Measurements from ENCODE around the gene LYG1. TPM values are rescaled to one million over a fixed set of nuclear protein-coding genes. Genes with fewer than 3 reads are reported as not detected.

LYG1 gene
- total and polyA plus RNA-seq, 4 experiments from 2014 or later = 0.52 to 3.3 (median 2.5) TPM; not detected in 1

DNA sequence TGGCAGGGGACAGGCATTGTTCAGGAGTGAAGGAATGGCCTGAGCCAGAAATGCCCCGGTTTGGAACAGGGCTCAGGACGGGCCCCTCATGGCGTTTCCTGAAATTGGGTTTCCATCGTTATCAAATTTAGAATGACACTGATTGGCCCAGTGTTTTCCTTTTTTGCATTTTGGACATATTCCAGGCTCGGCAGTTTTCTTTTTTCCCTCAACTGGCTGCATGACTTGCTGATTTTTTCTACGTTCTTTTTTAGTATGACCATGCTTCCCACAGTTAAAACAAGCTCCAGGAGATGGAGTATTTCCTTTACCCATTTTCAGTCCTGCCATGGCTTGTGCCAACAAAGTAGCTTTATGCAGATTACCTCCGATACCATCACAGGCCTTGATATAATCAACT is 25.1 kb downstream of the LYG1 start:
- Histone ChIP-seq H3K9me3 (ENCODE audit: control insufficient read depth in 1 of 2, low read length in 2 of 2) (no peaks in the 10 kb centered on the region), H3K27me3 (ENCODE audit: insufficient read depth, low read length) (no peaks in the 10 kb centered on the region), H3K36me3 (ENCODE audit: insufficient read depth, low read length) (no peaks in the 10 kb centered on the region), H3K4me1 (ENCODE audit: insufficient read depth, low read length) (no peaks in the 10 kb centered on the region), H3K4me3 (ENCODE audit: low read length in 2 of 2) (no peak overlapping the region), H3K27ac (ENCODE audit: low read depth, low read length) (no peak overlapping the region)
- intact Hi-C loops (cut with micrococcal nuclease) = no loop called here
- no peak for DNase-seq
- ChIA-PET POLR2A (ENCODE audit: partially characterized antibody) (no interaction called here), CTCF (ENCODE audit: partially characterized antibody) (no interaction called here)
- H3K4me1 Mint-ChIP-seq = no peaks in the 10 kb centered on the region
- no peak overlapping the region for H3K4me3 Mint-ChIP-seq
- H3K27ac Mint-ChIP-seq = no peak overlapping the region
- peaks cover 0 to 30% (median 20%) of the 10 kb centered on the region in 8 donors for H3K9me3 Mint-ChIP-seq
- H3K27me3 Mint-ChIP-seq = peaks cover 0 to 1% of the 10 kb centered on the region in 2 donors
- H3K36me3 Mint-ChIP-seq = peaks cover 25 to 36% of the 10 kb centered on the region in 2 donors

DNA sequence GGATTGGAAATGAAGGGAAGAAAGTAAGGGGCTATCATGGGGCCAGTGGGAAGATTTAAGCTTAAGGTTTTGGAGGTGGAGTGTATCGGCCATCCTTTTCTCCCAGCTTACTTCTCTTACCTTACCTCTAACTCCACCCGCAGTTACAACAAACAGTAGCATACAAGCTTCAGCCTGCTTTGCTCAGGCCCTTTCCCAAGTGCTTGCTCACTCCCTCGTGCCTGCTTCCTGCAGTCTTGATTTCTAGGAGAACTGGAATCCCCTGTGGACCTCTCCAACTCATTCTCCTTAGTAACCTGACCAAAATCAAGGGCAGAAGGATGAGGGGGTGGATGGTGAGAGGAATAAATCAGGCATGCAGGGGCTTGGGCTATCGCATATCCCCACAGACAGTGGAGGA is 39.8 kb downstream of the LYG1 start:
- CTCF ChIA-PET (ENCODE audit: partially characterized antibody) = no interaction called here
- H3K4me1 Mint-ChIP-seq = no peaks in the 10 kb centered on the region
- no peak overlapping the region for H3K27ac Mint-ChIP-seq
- H3K9me3 Mint-ChIP-seq = no peaks in the 10 kb centered on the region
- H3K27ac ChIP-seq (ENCODE audit: low read depth, low read length) = no peak overlapping the region
- no peaks in the 10 kb centered on the region for H3K27me3 ChIP-seq (ENCODE audit: insufficient read depth, low read length)
- no peaks in the 10 kb centered on the region for H3K4me1 ChIP-seq (ENCODE audit: insufficient read depth, low read length)
- no peak overlapping the region for H3K4me3 Mint-ChIP-seq
- POLR2A ChIA-PET (ENCODE audit: partially characterized antibody) = no interaction called here
- no peak for DNase-seq
- H3K9me3 ChIP-seq (ENCODE audit: control insufficient read depth in 1 of 2, low read length in 2 of 2) = no peaks in the 10 kb centered on the region
- no peak overlapping the region for H3K4me3 ChIP-seq (ENCODE audit: low read length in 2 of 2)
- H3K36me3 ChIP-seq (ENCODE audit: insufficient read depth, low read length) = no peaks in the 10 kb centered on the region
- peaks cover 6 to 18% of the 10 kb centered on the region in 2 donors for H3K36me3 Mint-ChIP-seq
- intact Hi-C loops (cut with micrococcal nuclease) = no loop called here
- H3K27me3 Mint-ChIP-seq = no peaks in the 10 kb centered on the region

DNA sequence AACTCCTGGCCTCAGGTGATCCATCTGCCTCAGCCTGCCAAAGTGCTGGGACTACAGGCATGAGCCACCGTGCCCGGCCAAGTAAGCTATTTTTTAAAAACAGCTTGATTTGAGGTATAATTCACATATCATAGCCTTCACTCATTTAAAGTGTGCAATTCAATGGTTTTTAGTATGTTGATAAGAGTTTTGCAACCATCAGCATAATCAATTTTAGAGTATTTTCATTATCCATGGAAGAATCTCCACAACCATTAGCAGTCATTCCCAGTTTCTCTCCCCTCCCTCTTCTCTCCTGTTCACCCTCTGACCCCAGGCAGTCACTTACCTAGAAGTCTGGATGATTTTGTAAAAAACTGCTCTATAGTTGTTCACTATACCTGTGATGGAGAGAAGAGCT is 40.8 kb downstream of the LYG1 start:
- peaks cover 2 to 18% of the 10 kb centered on the region in 2 donors for H3K36me3 Mint-ChIP-seq
- Histone ChIP-seq H3K27ac (ENCODE audit: low read depth, low read length) (no peak overlapping the region), H3K4me1 (ENCODE audit: insufficient read depth, low read length) (no peaks in the 10 kb centered on the region), H3K4me3 (ENCODE audit: low read length in 2 of 2) (no peak overlapping the region), H3K27me3 (ENCODE audit: insufficient read depth, low read length) (no peaks in the 10 kb centered on the region), H3K36me3 (ENCODE audit: insufficient read depth, low read length) (no peaks in the 10 kb centered on the region), H3K9me3 (ENCODE audit: control insufficient read depth in 1 of 2, low read length in 2 of 2) (no peaks in the 10 kb centered on the region)
- H3K4me3 Mint-ChIP-seq = no peak overlapping the region
- intact Hi-C loops (cut with micrococcal nuclease) = no loop called here
- POLR2A ChIA-PET (ENCODE audit: partially characterized antibody) = no interaction called here
- no peaks in the 10 kb centered on the region for H3K4me1 Mint-ChIP-seq
- no peak overlapping the region for H3K27ac Mint-ChIP-seq
- DNase-seq = no peak
- CTCF ChIA-PET (ENCODE audit: partially characterized antibody) = no interaction called here
- no peaks in the 10 kb centered on the region for H3K9me3 Mint-ChIP-seq
- no peaks in the 10 kb centered on the region for H3K27me3 Mint-ChIP-seq

DNA sequence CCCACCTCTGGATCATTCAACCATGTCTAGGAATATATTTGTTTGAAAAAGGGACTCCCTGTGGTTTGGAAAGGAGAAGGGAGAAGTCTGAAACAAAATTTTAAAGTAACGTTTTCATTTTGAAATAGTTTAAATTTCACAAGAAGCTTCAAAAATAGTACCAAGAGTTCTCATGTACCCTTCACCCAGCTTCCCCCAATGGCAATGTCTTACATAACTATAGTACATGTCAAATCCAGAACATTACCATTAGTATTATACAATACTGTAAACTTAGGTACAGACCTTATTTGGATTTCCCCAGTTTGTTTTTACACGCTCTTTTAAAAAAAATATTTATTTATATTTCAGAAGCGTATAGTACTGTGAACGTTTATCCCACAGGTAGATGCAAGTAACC is 41.5 kb downstream of the LYG1 start:
- no peak overlapping the region for H3K27ac Mint-ChIP-seq
- DNase-seq = no peak
- no peak overlapping the region for H3K27ac ChIP-seq (ENCODE audit: low read depth, low read length)
- POLR2A ChIA-PET (ENCODE audit: partially characterized antibody) = no interaction called here
- no peaks in the 10 kb centered on the region for H3K4me1 ChIP-seq (ENCODE audit: insufficient read depth, low read length)
- no peak overlapping the region for H3K4me3 ChIP-seq (ENCODE audit: low read length in 2 of 2)
- no peaks in the 10 kb centered on the region for H3K27me3 Mint-ChIP-seq
- intact Hi-C loops (cut with micrococcal nuclease) = no loop called here
- no peak overlapping the region for H3K4me3 Mint-ChIP-seq
- no peaks in the 10 kb centered on the region for H3K4me1 Mint-ChIP-seq
- CTCF ChIA-PET (ENCODE audit: partially characterized antibody) = no interaction called here
- peaks cover 2 to 16% of the 10 kb centered on the region in 2 donors for H3K36me3 Mint-ChIP-seq
- no peaks in the 10 kb centered on the region for H3K9me3 ChIP-seq (ENCODE audit: control insufficient read depth in 1 of 2, low read length in 2 of 2)
- H3K9me3 Mint-ChIP-seq = no peaks in the 10 kb centered on the region
- no peaks in the 10 kb centered on the region for H3K36me3 ChIP-seq (ENCODE audit: insufficient read depth, low read length)
- H3K27me3 ChIP-seq (ENCODE audit: insufficient read depth, low read length) = no peaks in the 10 kb centered on the region

DNA sequence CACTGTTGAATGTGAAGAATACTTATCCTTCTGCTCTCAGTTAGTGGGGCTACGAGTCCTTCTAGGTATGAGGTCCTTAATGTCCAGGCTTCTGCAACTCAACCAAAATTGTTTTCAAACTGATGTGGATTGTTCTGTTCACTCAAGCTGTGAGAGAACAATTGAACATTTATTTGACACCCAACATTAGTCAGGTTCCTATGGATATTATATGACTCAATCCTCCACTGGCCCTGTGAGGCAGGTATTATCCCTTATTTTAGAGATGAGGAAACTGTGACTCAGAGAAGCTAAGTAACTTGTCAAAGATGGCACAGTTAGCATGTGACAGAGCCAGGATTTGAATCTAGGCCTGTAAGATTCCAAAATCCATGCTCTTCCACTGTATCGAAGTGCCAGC is 44.3 kb downstream of the LYG1 start:
- Histone ChIP-seq H3K4me3 (ENCODE audit: low read length in 2 of 2) (no peak overlapping the region), H3K36me3 (ENCODE audit: insufficient read depth, low read length) (no peaks in the 10 kb centered on the region), H3K9me3 (ENCODE audit: control insufficient read depth in 1 of 2, low read length in 2 of 2) (no peaks in the 10 kb centered on the region), H3K4me1 (ENCODE audit: insufficient read depth, low read length) (no peaks in the 10 kb centered on the region), H3K27me3 (ENCODE audit: insufficient read depth, low read length) (no peaks in the 10 kb centered on the region), H3K27ac (ENCODE audit: low read depth, low read length) (no peak overlapping the region)
- Mint-ChIP-seq H3K9me3 (peaks cover 0 to 2% (median 0%) of the 10 kb centered on the region in 8 donors), H3K36me3 (peaks cover 0 to 5% of the 10 kb centered on the region in 2 donors), H3K27me3 (no peaks in the 10 kb centered on the region), H3K27ac (no peak overlapping the region), H3K4me1 (no peaks in the 10 kb centered on the region), H3K4me3 (no peak overlapping the region)
- ChIA-PET CTCF (ENCODE audit: partially characterized antibody) (no interaction called here), POLR2A (ENCODE audit: partially characterized antibody) (no interaction called here)
- no peak for DNase-seq
- intact Hi-C loops (cut with micrococcal nuclease) = no loop called here

DNA sequence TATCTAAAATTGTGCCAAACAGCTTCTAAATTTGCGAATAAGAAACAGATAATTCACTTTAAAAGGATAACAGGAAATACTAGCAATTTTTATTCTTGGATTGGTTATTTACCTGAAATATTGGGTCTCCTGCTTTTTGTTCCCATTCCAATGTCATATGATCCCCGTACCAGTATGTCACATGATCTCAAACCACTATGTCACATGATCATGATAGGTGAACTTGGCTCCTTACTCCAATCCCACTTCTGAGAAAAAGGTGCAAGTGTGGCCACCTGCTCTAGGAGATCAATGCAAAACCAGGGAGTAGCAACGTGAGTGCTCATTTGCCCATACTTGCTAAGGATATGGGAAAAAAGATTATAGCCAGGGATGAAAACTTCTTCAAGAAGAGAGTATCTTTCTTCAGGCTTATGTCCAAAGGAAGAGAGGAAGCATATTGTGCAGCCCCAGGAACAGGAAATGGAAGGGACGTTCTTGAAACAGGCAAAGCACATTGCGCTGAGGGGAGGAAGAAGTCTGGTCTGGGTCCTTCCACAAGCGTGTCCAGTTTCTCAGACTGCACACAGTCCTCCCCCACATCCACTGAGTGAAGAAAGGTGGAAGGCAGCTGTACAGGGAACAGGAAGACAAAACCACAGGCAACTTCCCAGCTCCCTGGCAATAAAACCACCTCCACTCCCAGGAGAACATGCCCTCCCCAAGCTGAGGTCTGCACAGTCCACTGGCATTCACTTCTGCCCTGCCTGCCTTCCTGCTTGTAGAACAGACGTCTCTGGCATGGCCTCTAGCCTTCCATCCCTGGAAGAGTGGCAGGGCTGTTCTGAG is 45.3 kb downstream of the LYG1 start, which contains the start of gene LYG2:
LYG2 (minus strand) TSS at position 176 of the 828 bp plus-strand sequence. CDS start 1,406 bp downstream, outside the sequence.
- ChIA-PET CTCF (ENCODE audit: partially characterized antibody) (no interaction called here), POLR2A (ENCODE audit: partially characterized antibody) (no interaction called here)
- H3K27ac ChIP-seq (ENCODE audit: low read depth, low read length) = no peak within 1 kb of the TSS
- H3K36me3 Mint-ChIP-seq = peaks cover 0 to 5% of the 10 kb centered on the region in 2 donors
- peaks cover 0 to 2% (median 0%) of the 10 kb centered on the region in 8 donors for H3K9me3 Mint-ChIP-seq
- H3K9me3 ChIP-seq (ENCODE audit: control insufficient read depth in 1 of 2, low read length in 2 of 2) = no peaks in the 10 kb centered on the region
- no peaks in the 10 kb centered on the region for H3K27me3 ChIP-seq (ENCODE audit: insufficient read depth, low read length)
- DNase-seq = no peak
- no peaks in the 10 kb centered on the region for H3K4me1 ChIP-seq (ENCODE audit: insufficient read depth, low read length)
- no peak within 1 kb of the TSS for H3K27ac Mint-ChIP-seq
- no peaks in the 10 kb centered on the region for H3K27me3 Mint-ChIP-seq
- intact Hi-C loops (cut with micrococcal nuclease) = no loop called here
- H3K4me3 ChIP-seq (ENCODE audit: low read length in 2 of 2) = no peak within 1 kb of the TSS
- no peaks in the 10 kb centered on the region for H3K36me3 ChIP-seq (ENCODE audit: insufficient read depth, low read length)
- no peaks in the 10 kb centered on the region for H3K4me1 Mint-ChIP-seq
- H3K4me3 Mint-ChIP-seq = no peak within 1 kb of the TSS

DNA sequence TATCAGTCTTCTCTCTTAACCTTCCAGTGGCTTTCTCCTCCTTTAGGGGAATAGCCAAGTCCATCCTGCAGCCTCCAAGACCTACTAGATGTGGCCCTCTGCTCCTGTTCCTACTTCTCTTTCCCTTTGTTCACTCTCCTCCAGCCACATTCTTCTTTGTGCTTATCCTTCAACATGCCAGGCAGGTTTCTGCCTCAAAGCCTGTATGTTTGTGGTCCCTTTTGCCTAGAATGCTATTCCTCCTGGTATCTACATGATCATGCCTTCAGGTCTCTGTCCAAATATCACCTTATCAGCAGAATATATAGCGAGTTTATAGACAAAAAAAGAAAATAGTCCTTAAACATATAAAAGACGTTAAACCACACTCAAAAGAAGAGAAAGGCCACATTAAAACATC is 51.0 kb downstream of the LYG1 start:
- Mint-ChIP-seq H3K36me3 (peaks cover 8 to 18% of the 10 kb centered on the region in 2 donors), H3K4me3 (no peak overlapping the region), H3K4me1 (no peaks in the 10 kb centered on the region), H3K27ac (no peak overlapping the region), H3K9me3 (peaks cover 0 to 10% (median 4%) of the 10 kb centered on the region in 8 donors), H3K27me3 (no peaks in the 10 kb centered on the region)
- Histone ChIP-seq H3K27me3 (ENCODE audit: insufficient read depth, low read length) (no peaks in the 10 kb centered on the region), H3K27ac (ENCODE audit: low read depth, low read length) (no peak overlapping the region), H3K36me3 (ENCODE audit: insufficient read depth, low read length) (no peaks in the 10 kb centered on the region), H3K4me1 (ENCODE audit: insufficient read depth, low read length) (no peaks in the 10 kb centered on the region), H3K9me3 (ENCODE audit: control insufficient read depth in 1 of 2, low read length in 2 of 2) (no peaks in the 10 kb centered on the region), H3K4me3 (ENCODE audit: low read length in 2 of 2) (no peak overlapping the region)
- CTCF ChIA-PET (ENCODE audit: partially characterized antibody) = no interaction called here
- DNase-seq = no peak
- intact Hi-C loops (cut with micrococcal nuclease) = no loop called here
- POLR2A ChIA-PET (ENCODE audit: partially characterized antibody) = no interaction called here
